ENCODE data around the gene ATP5F1E. TPM values are rescaled to one million over a fixed set of nuclear protein-coding genes. Genes with fewer than 3 reads are reported as not detected.

Gene ATP5F1E
- total and polyA plus RNA-seq, 4 donors, result 18.4 to 88.8 (median 64.1) TPM

GRCh38 chr20:59007665-59008511 lies 24.2 kb downstream of the ATP5F1E start:
- H3K9me3 ChIP-seq (ENCODE audit: control insufficient read depth in 4 of 4, insufficient read depth in 3 of 4, low read length in 3 of 4), result no peaks in the 10 kb centered on the region
- 53 to 71% methylated on average over 24 of the region's 24 CpGs for WGBS, 2 donors
- peaks cover 0 to 6% (median 0%) of the 10 kb centered on the region in 4 donors for H3K36me3 ChIP-seq (ENCODE audit: control insufficient read depth in 4 of 4, insufficient read depth in 4 of 4, low read length in 4 of 4)
- H3K4me1 ChIP-seq (ENCODE audit: control insufficient read depth in 5 of 5, insufficient read depth in 5 of 5, low read length in 5 of 5), result peaks cover 0 to 29% (median 14%) of the 10 kb centered on the region in 5 donors
- no peaks in the 10 kb centered on the region for H3K27me3 ChIP-seq (ENCODE audit: control insufficient read depth in 3 of 3, insufficient read depth in 3 of 3, low read length in 2 of 3)
- TF ChIP-seq CTCF (IDR thresholded peaks at IDR 0.05; ENCODE audit: control extremely low read depth, extremely low read depth), result no peak
- ATAC-seq (ENCODE audit: insufficient read depth, low FRiP score), result peak; percentile 15
- peak overlapping the region; percentile 86 to 95 for H3K27ac ChIP-seq (ENCODE audit: low read depth in 1 of 2, low read length in 1 of 2)
- H3K4me3 ChIP-seq, result no peak overlapping the region
- no peak overlapping the region for H3K9ac ChIP-seq (ENCODE audit: insufficient read depth in 1 of 2, low read length in 2 of 2)
- no peak for DNase-seq

GRCh38 chr20:59006864-59007664 lies 25.1 kb downstream of the ATP5F1E start, which contains the start of gene CTSZ:
CTSZ (minus strand) TSS chr20:59007254; CDS start chr20:59007128, 126 bp downstream.
- TF ChIP-seq CTCF (IDR thresholded peaks at IDR 0.05; ENCODE audit: control extremely low read depth, extremely low read depth), result no peak
- H3K9ac ChIP-seq (ENCODE audit: insufficient read depth in 1 of 2, low read length in 2 of 2), result peak within 1 kb of the TSS; percentile 65 to 67
- H3K27me3 ChIP-seq (ENCODE audit: control insufficient read depth in 3 of 3, insufficient read depth in 3 of 3, low read length in 2 of 3), result no peaks in the 10 kb centered on the region
- ATAC-seq (ENCODE audit: insufficient read depth, low FRiP score) (peak; percentile 63), DNase-seq (peak; percentile 58 to 81 (median 73))
- WGBS, 2 donors, result 4 to 5% methylated on average over 38 to 82 of the region's 82 CpGs
- peak within 1 kb of the TSS; percentile 78 for H3K4me3 ChIP-seq
- peaks cover 0 to 29% (median 14%) of the 10 kb centered on the region in 5 donors for H3K4me1 ChIP-seq (ENCODE audit: control insufficient read depth in 5 of 5, insufficient read depth in 5 of 5, low read length in 5 of 5)
- peak within 1 kb of the TSS; percentile 86 to 95 for H3K27ac ChIP-seq (ENCODE audit: low read depth in 1 of 2, low read length in 1 of 2)
- no peaks in the 10 kb centered on the region for H3K9me3 ChIP-seq (ENCODE audit: control insufficient read depth in 4 of 4, insufficient read depth in 3 of 4, low read length in 3 of 4)
- H3K36me3 ChIP-seq (ENCODE audit: control insufficient read depth in 4 of 4, insufficient read depth in 4 of 4, low read length in 4 of 4), result peaks cover 0 to 13% (median 0%) of the 10 kb centered on the region in 4 donors

DNA sequence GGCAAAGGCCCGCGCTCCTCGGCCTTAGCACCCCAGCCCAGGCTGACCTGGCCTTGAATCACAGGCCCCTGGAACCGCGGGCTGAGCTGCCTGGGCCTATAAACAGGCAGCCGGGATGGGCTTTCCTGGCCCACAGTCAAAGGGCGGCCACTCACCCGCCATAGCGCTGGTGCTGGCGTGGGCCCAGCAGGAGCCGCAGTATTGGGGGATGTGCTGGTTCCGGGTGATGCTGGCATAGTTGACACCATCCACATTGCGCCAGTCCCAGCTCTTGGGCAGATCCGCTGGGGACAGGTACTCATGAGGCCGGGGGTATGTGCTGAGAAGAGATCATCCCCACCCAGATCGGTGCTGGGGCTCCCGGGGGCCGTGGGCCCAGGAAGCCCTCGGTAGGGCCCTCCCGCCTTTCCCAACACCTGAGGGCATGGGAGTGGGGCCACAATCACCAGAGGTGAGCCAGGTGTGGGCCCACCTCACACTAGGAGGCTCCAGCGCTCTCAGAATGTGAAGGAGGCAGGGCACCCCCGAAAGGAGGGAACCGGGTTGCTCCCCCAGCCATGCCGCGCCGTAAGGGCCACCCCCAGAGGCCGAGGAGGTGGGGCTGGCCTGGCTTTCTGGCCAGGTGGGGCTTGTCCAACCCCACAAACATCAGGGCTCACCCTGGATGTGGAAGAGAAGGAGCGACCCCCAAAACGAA lies 25.8 kb downstream of the ATP5F1E start:
- H3K9ac ChIP-seq (ENCODE audit: insufficient read depth in 1 of 2, low read length in 2 of 2), result peak overlapping the region; percentile 65 to 67
- H3K27ac ChIP-seq (ENCODE audit: low read depth in 1 of 2, low read length in 1 of 2), result peak overlapping the region; percentile 86 to 95
- ATAC-seq (ENCODE audit: insufficient read depth, low FRiP score) (no peak), DNase-seq (no peak)
- no peak for TF ChIP-seq CTCF (IDR thresholded peaks at IDR 0.05; ENCODE audit: control extremely low read depth, extremely low read depth)
- no peaks in the 10 kb centered on the region for H3K9me3 ChIP-seq (ENCODE audit: control insufficient read depth in 4 of 4, insufficient read depth in 3 of 4, low read length in 3 of 4)
- WGBS, 2 donors, result 22 to 38% methylated on average over 29 of the region's 29 CpGs
- peak overlapping the region; percentile 78 for H3K4me3 ChIP-seq
- H3K36me3 ChIP-seq (ENCODE audit: control insufficient read depth in 4 of 4, insufficient read depth in 4 of 4, low read length in 4 of 4), result peaks cover 0 to 21% (median under 1%) of the 10 kb centered on the region in 4 donors
- peaks cover 0 to 29% (median 14%) of the 10 kb centered on the region in 5 donors for H3K4me1 ChIP-seq (ENCODE audit: control insufficient read depth in 5 of 5, insufficient read depth in 5 of 5, low read length in 5 of 5)
- no peaks in the 10 kb centered on the region for H3K27me3 ChIP-seq (ENCODE audit: control insufficient read depth in 3 of 3, insufficient read depth in 3 of 3, low read length in 2 of 3)

Data from lung (tissue), 12 donors.